GM19452 (cell line): ENCODE data around the gene NTM.
"Not testable (repeated sequence)": the region's sequence is repeated elsewhere in the genome, so short reads cannot be mapped to it uniquely, and the experiment has no call there.

ENCODE experiments used
- ATAC-seq: cut with Tn5 transposase; IDR thresholded peaks from one replicate; pipeline ENCODE4 v1.9.1; 2021; ENCODE audit not compliant: unreplicated experiment

NTM gene

DNA sequence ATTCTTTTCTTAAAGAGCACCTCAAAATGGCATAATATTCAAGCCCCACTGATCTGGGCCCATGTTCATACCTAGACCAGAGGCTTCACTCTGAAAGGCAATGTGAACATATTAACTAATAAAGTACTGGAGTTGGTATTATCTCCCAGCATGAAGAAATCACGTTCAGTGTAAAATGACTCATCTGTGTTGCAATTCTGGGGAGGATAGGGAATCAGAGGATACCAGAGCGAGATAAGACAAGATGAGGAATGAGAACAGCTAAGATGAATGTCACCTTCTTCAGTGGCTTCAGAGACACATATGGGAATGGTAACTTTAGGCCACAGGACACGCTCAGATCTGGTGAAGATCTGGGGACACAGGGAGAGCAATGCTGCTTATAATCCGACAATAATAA lies 121.1 kb downstream of the NTM start:
- no peak for ATAC-seq

DNA sequence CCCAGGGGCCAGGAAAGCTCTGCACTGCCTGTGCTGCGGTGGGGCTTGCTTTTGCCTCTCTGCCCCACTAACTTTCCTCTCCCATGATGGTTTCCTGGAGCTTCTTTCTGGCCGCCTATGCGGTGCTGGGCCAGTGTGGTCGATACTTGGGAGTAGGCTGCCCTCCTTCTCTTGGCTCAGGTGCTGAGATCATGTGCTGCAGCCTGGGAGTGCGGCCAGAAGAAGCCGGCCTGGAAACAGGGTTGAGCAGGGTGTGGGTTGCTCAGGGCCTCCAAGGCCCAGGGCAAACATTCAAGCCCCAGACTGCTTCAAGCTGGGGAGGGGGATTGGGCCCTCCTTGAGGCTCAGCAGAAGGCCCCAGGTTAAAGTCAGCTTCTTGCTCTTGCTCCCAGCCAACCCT lies 125.0 kb downstream of the NTM start:
- no peak for ATAC-seq

DNA sequence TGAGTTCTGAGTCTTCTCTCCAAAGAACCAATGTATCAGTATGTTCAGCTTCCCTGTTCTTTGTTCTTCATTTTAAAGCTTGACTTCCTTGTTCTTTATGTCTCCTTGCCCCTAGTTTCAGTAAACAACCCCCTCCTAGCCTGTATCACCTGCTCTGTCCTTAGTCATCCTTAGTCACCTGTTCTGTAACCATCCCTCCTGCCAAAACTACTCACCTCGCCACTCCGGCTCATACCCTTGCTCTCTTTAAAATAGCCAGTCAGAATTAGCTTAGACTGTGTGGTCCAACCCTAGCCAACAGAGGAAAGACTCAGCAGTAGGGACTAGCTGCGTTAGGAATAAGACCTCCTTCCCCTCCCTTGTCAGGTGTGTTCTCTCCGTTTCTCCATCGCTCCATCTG lies 127.3 kb downstream of the NTM start:
- ATAC-seq = not testable (repeated sequence)

DNA sequence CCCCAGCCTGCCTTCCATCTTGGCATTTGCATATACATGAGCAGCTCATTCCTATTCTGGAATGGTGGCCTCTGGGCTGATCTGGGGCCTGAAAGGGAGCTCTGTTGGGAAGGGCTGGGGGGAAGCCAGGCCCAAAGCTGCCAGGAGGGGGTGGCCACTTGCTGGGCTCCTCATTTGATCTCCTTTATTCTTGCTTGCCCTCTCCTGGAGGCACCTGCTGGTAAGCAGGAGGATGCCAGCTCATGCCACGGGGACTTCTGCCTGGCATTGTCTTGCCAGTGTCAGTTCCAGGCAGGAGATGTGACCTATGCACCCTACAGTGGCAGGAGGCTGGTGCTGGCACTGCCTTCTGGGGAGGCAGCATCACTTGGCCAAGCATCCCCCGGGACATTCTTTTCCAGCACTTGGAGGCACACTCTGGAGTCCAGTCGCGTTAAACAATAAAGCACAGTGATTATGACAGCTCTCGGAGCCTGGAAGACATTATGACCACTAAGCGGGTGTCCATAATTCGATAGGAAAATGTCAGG lies 128.3 kb downstream of the NTM start:
- ATAC-seq = no peak

DNA sequence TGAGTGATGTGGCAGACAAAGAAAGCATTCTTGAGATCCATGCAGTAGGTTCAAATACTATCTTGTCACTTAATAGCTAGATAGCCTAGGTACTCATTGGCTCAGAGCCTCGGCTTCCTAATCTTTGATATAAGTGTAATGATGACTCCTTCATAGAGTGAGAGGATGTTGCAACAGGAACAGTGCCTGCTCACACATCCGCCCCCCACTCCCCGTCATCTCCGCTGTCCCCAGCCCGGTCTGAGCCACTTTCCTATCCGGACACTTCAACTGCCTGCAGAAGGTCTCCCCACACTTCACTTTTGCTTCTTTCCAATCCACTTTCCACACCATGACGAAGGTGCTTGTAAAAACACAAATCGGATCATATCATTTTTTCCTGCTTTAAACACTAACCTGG lies 128.8 kb downstream of the NTM start:
- no peak for ATAC-seq

DNA sequence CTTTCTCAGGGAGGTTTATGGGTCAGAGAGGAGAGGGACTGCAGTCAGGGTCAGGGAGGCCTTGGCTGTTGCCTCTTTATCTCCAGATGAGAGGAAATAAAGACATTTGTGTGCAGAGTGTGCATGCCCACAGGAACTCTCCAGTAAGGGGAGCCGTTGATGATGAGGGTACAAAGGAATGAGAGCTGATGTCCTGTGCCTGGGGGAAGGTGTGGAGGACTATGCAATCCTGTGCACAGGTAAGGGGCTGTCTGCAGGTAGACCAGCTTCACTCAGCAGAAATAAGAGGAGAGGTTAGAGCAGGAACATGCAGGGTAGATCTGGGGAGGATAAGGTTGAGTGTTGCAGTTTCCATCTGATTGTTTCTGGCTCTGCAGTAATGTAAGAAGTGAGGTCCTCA lies 132.6 kb downstream of the NTM start:
- no peak for ATAC-seq

DNA sequence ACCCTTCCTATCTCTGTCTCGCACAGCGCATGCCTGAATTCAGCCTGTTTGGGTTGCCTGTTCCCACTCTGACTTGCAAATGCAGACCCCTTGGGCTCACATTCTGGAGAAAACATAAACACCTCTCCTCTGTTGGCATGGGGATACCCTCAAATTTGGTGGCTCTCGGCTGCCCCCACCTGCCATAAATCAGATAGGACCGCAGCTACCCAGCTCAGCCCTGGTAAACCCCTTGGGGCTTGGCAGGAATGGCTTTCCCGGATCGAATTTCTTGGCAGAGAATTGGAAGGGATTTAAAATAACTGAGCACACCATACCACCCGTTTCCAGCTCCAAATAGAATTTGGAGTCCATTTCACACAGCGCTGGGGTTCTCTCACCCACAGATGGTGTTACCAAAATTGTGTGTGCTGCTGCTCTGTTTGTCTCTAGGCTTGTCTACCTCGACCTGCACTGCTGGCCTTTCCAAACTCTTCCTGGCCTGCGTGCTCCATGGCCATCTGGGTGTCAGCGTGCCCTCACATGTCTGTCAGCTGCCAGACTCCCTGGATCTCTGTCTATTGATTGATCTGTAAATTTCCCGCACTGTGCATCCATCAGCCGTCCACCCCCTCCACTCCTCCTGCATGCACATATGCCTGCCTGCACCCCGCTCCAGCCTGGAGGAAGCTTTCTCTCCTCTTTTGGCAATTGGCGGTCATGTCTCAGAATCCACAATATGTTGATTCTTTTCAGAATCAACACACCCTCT lies 134.0 kb downstream of the NTM start:
- ATAC-seq = no peak

DNA sequence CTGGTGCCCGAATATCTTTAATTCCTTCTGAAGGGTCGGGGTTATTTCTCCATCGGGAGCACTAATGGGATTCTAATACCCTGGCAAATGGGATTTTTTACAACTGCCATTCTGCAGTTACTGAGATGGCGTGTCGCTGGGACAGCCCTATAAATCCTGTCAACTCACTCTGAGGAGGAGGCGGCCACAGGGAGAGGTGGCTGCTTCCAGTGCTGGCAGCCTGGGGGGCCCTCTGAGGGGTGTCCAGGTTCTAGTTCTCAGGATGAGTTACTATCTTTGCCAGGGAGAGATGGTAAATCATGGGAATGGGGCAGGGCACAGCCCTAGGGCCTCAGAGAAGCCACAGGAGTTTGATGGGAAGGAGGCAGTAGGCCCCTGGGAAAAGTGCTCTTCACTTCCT lies 135.9 kb downstream of the NTM start:
- no peak for ATAC-seq

DNA sequence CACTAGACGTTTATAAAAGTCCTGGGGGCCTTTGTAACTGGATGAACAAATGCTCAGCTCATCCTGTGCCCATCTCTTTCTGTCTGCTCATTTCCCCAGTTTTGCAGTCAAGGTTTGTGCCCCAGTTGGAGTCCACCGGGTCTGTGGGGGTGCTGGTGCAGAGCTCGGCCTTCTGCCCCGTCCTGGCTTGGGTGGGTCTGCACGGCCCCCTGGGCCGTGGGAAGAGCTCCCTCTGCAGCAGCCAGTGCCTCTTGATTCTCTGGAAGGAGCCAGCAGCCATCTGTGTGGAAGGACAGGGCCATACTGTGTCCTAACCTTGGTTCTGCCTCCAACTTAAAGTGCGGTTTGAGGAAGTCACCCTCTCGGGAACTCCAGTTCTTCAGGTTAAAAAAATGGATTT lies 140.2 kb downstream of the NTM start:
- no peak for ATAC-seq

DNA sequence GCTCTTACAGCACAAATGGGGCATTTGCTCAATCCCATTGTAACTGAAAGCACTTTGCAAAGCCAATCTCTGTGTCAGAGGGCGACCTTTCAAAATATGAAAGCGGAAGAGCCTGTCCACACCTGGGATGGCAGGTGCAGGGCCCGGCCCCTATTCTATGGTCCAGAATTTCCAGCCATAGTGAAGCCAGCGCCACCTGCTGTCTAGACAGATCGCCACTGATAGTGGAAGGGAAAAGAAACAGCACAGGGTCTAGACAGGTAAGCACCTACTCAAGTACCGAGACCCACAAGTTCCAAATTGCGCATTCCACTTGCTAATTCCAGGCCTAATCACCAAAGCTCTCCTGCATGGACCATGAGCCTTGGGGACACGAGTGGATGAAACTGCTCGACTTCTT lies 141.4 kb downstream of the NTM start:
- no peak for ATAC-seq

DNA sequence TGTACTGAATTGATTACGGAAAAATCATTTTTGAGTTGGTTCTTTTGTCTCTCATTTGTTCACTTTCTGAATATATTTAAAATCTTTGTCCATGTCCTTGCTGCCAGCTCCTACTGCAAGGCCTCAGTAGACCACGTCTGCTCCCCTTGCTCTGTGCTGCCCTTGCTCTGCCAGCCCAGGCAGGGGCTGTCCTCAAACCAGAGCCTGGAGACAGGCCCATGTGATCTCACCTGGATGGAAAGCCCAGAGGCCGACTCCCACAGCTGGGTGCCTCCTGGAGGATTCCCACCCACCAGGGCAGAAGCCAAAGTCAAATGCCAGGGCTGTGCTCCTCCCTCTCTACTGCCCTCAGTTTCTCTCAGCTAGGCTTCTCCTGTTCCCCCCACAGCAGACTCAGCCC lies 141.8 kb downstream of the NTM start:
- no peak for ATAC-seq

DNA sequence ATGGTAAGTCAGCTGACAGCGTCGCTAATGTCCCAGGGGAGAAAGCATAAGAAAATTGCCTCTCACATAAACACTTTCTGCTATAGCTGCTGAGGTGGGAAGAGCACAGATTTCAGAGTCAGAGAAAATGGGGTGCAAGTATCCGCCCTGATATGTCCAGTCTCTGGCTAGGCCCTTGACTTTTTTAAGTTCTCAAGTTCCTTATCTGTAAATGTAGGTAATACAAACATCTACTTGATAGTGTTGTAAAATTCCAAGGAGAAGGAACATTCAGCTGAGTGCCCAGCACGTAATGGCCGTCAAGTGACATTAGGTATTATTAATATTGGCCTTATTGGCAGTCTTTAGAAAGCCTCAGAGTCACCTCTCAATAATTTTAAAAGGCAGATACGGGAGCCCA lies 143.6 kb downstream of the NTM start:
- no peak for ATAC-seq

DNA sequence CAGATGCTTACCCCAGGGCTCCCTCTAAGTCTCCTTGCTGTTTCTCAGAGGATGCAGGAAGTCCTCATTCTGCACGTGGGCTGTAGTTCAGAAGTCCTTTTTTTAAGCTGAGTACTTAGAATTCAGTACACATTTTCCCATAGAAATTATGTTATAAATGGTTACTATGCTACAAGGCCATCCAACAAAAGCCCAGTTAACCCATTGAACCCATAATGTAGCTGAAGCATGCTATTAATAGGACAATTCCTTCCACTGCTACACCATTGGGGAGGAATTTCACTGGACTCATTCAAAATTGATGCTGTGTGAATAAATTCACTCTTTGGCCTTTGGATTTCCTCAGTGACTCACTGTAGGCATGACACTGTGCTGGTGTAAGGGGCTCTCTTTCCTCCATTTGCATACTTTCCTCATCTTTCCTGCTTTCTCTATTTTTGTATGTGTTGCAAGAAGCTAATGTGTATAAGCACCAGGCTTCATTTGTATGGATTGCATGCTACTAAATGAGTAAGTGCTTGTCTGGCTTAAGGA lies 148.0 kb downstream of the NTM start:
- no peak for ATAC-seq

DNA sequence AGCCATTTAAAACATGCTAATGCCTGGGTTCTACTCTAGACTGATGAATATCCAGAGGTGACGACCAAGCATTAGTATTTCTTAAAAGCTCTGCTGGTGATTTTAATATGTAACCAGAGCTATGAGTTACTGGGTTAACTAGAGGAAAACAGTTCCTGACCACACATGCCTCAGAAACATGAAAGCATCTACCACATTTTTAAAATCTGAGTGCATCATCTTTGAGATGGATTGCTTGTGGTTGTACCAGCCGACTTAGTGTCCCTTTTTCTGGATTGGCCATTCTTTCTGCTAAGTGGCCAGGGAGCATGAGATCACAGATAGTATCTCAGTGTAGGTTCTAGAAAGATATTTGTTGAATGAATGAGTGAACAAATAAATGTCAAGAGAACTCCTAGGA lies 152.4 kb downstream of the NTM start:
- no peak for ATAC-seq

DNA sequence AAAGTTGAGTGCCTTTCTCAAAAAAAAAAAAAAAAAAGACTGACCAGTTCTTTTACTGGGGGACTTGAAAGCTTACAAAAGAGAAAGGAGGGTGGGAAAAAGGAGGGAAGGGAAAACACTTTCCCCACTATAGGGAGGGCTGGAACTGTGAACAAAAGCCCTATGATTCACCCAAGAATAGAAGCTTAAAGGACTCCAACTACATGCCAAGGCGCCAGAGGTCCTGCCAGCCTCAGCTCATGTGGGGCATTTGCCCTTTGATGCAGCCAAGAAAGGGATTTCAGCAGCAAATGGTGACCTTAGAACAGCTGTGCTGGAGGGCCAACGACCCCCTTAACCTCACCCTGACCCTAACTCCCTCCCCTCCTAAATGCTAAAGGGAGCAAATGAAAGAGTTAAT lies 160.0 kb downstream of the NTM start:
- ATAC-seq = no peak

DNA sequence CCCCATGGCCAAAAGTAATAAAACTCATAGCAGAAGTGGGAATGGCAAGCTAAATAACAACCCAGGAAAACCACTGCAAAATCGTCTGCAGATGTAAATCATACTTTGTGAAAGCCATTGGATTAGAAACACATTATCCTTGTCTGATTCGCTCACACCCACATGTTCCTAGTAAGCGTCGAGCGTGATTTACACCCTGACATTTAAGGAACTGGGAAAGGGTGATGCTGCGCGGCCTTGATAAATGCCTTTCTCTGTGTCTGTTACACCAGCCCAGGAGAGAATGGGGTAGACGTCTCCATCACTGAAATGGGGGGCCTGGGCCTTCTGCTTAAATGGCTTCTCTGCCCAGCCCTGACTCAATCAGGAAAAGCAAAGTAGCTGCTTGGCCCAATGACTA lies 162.7 kb downstream of the NTM start:
- no peak for ATAC-seq

DNA sequence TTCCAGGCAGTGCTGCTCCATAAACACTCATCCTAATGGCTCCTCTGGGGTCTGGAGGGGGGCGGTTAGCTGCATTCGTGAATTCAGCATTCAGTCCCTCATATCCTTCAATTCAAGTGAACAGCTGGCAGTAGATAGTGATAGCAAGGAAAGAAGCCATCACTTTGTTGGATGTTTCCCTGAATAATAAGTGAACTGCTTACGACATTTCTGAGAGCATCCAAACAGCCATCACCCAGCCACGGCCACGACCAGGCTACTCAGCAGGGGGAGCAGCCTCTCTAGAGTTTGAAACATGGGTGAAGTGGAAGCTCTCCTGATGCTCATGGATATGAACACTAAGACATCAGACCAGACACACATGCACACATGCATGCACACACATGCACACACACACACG lies 163.6 kb downstream of the NTM start:
- ATAC-seq = no peak

DNA sequence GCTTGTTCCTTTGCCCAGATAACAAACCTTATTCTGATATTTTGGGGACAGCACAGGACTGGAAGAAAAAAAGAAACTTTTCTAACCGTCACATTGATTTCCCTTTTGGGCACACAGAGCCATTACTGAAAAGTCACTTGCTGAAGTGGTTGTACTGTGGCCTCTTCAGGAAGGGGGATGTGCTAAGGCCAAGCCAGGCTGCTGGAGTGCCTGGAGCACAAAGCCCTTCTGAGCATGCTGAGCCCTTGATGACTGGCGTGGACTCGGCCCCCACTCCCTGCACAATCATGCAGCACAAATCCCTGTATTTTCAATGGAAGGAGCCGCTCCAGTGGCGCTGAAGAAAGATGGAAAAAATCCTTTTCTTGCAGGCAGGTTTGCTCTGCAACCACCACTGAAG lies 164.2 kb downstream of the NTM start:
- no peak for ATAC-seq

DNA sequence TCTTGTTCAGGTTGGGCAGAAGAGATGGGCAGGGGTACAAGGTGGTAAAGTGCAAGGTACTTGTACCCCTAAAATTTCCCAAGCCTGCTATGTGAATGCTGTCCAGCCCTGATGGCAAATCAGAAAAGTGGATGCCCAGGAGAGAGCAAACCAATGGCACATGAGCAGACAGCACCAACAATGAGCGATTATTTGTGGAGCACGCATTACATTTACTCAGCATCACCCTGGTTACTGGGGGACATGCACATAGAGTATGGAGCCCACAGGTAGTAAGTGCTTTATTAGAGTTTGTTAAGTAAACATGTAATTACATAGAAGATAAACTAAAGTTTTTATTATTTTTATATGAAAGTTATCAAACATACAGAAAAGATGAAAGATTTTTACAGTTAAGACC lies 165.7 kb downstream of the NTM start:
- ATAC-seq = no peak

DNA sequence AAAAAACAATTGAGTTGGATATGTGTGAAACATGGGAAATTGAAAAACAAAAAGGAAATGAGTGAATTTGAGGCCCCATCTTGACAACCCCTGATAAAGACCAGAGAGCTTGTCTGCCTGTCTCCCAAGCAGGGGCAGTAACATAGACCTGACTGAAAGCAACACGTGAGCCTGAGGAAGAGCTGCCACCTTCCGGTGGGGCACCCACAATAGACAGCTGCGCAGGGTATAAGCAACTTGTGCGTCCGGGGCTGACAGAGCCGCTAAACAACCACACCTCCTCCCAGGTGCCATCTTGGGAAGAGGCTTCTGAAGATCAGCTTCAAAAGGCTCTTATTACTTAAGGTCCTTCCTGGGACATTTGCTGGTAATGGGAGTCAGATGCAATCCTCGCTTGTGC lies 166.8 kb downstream of the NTM start:
- no peak for ATAC-seq

DNA sequence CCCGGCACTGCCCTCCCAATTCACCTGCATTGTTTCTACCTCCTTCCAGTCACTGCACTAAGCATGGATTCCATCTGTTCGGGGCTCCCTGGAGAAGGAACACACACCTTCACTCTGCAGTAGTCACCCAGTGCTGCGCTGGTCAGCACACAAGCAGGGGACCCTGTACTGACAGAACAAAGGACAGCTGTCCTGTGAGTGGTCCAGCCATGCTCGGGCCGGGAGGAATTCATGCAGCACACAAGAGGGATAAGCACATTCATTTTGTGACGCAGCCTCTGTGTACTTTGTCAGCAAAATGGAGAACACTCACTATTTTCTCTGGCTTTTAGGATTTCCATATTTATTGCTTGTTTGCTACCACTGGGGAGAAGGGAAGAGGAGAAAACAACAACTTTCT lies 167.3 kb downstream of the NTM start:
- ATAC-seq = no peak

DNA sequence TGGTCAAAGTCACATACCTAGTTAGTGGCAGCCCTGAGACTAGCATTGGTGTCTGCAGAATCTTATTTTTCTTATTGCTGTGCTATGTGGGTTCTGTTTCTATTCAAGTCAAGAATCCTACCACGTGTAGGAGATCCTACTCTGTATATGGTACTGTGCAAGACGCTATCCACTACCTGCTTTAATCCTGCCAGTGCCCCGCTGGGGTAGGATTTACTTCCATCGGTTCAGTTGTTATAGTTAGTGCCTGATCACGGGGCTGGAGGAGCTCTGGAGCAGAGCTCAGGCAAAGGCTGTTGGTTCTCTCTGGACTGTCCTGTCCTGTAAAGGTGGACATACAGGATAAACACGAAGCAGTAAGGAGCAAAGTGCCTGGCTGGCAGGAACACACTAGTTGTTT lies 167.9 kb downstream of the NTM start:
- no peak for ATAC-seq

DNA sequence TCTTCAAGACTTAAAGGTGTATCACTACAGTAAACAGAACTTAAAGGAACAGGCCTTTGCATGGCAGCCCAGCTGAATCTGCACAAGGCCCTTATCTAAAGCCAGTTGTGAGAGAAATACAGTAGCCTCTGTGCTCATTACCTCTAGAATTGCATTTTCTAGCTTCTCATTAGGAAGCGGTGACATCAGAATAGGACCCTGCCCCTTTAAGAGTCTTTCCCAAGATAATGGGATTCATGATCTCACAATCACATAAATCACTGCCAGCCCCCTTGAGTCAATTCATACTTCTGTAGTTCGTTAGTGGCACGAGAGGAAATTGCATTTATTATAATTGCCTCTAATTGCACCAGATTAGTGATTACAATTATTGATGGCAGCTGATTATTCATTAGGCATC lies 170.3 kb downstream of the NTM start:
- no peak for ATAC-seq
